GM12874 (cell line): ENCODE data around the gene MCC.

Source experiments
- TF ChIP-seq, protein P1 (sequence below): IDR thresholded peaks from 2 replicates; pipeline ENCODE4 v1.5.1; 2011; ENCODE audit warnings: low read depth, mild to moderate bottlenecking, control low read depth, low read length, moderate library complexity; ENCODE audit not compliant: insufficient read depth

Gene MCC

DNA sequence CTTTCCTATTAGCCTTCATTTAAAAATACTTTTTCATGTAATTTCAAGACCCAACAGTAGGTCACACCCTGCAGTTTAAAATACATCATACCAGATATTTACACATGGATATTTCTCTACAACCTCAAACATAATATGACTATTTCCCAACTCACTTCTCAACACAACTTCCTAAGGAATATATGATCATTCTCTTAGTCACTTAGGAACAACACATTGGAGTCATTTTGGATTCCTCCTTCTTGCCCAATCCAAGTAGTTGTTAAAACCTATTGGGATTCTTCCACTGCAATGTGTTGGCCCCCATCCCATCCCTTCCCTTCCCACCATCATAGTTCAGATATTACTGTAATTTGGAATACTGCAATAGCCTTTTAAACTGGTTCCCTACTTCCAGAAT, 366.2 kb downstream of the MCC start:
- TF ChIP-seq, protein P1, sequence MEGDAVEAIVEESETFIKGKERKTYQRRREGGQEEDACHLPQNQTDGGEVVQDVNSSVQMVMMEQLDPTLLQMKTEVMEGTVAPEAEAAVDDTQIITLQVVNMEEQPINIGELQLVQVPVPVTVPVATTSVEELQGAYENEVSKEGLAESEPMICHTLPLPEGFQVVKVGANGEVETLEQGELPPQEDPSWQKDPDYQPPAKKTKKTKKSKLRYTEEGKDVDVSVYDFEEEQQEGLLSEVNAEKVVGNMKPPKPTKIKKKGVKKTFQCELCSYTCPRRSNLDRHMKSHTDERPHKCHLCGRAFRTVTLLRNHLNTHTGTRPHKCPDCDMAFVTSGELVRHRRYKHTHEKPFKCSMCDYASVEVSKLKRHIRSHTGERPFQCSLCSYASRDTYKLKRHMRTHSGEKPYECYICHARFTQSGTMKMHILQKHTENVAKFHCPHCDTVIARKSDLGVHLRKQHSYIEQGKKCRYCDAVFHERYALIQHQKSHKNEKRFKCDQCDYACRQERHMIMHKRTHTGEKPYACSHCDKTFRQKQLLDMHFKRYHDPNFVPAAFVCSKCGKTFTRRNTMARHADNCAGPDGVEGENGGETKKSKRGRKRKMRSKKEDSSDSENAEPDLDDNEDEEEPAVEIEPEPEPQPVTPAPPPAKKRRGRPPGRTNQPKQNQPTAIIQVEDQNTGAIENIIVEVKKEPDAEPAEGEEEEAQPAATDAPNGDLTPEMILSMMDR, result no peak

DNA sequence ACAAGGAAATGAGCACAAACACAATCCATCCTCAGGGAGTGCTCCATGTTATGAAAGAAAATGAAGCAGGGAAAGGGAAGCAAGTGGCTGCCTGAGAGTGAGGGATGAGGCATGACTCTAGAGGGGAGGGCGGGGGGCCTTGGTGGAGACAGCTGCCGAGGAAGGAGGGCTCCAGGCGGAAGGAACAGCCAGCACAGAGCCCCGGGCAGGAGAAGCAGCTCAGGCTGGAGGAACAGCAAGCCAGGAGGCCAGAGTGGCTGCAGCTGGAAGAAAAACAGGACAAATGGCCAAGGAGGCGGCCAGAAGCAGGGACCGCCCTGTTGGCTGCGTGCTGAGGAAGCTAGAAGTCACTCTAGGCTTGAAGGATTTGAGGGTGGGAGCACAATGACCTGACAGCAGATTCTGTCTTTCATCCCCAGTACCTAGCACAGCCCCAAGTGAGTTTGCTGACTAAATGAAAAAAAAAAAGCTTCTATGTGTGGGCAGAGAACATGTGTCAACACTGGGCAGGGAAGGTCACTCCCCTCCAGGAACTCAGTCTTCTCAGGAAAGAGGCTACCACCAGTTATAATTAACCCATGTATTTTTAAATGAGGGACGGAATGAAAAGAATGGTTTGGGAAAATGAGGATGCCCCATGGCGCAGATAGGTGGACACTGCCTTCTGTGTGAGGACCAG, 368.9 kb downstream of the MCC start:
- TF ChIP-seq, protein P1, result no peak

DNA sequence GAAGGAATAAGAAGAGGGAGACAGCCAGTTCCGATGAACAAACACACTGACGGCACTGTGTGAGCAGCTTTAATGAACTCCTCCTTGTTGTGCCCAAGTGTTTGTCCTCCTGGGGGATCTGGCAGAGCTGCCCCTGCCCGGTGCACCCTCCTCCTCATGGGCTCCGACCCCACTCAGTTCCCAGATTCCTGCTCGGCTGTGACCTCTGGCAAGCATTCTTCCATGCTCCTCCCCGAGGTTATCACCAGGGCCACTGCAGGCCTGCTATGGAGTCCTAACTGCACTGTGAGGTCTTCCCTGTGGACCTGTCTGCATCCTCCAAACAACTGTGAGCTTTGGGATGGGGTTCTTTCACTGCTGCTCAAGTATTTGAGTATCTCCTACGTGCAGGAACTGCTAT, 369.5 kb downstream of the MCC start:
- TF ChIP-seq, protein P1, result no peak

DNA sequence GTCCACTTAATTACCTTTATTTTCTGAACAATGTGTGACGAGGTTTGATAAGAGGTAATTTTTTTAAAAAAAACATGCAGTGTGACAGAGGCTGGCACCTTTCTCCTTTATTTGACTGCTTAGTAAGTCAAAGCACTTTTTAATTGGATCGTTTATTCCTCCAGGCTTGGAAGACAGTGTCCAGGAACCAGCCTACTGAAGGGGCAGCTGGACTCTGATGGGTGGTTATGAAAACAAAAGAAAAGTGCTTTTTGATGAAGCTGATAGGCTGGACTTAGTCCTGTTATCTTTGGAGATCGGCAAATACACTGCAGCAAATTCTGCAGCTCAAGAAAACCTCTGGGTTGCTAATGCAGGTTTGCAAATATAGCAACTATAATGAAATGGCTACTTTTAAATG, 370.0 kb downstream of the MCC start:
- TF ChIP-seq, protein P1, result no peak

DNA sequence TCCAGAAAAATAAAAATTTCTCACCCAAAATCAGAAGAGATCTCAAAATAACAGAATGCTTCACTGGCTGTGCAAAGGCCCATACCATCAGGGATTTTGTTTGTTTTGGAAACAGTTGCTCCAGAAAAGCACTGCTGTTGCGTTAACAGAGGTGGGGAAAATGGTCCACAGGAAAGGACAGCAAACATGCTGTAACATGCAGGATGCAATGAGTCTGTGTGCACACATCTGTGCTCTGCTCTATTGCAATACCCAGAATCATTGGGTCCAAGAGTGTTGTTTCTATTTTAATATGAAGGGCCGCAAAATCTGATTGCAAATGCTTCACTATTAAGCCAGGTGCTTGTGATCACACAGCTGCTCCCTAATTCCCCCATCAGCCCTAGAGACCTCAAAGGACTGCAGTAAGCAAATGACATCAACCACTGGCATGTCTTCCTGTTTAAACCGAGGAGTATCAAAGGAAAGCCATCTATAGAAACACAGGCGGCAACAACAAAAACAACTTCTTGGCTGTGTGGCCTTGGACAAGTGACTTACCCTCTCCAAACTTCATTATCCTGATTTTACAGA, 370.6 kb downstream of the MCC start:
- TF ChIP-seq, protein P1, result no peak

DNA sequence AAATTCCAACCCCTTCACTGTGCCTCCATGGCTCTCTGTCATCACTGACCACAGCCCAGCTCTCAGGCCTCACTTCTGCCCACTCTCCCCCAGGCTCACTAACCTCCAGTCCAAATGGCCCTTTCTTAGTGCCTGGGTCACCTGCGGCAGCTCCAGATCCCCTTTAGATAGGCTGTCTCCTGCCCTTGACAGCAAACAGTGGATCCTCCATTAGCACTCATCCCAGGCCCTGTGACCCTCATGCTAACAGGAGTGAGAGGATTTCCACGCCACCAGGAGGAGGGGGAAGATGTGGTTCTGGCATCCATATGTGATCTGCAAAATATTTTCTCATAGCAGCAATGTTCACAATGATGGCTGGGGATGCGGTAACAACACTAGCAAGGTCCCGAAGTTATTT, 372.3 kb downstream of the MCC start:
- TF ChIP-seq, protein P1, result no peak

DNA sequence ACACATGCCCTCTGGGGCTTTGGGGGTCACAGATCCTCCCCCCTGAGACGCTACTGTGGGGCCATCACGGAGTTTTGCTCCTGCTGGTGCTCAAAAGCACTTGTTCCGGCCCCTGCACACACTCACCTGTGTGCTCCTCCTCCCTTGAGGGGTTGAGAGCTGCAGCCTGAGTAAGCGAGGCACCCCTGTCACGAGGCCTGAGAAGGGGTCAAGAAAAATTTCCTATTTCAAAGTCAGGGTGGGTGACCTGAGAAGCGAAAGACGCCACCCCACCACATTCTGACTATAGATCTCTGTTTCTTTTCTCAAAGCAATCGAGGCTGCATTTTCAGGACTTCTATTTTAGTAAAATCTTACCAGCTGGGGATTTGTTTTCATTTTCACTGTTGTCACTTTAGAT, 373.2 kb downstream of the MCC start:
- TF ChIP-seq, protein P1, result no peak
